ENCODE measurements around the gene FMO1. TPM values are rescaled to one million over a fixed set of nuclear protein-coding genes. Genes with fewer than 3 reads are reported as not detected.

The FMO1 gene
- total RNA-seq, 1 donor from 2014 or later = 3.6 TPM

- peak overlapping the region; percentile 85 for H3K4me3 Mint-ChIP-seq (ENCODE audit: unreplicated experiment)
- H3K36me3 Mint-ChIP-seq (ENCODE audit: unreplicated experiment) = no peaks in the 10 kb centered on the region
- TF ChIP-seq CTCF (IDR thresholded peaks at IDR 0.05) = peak; percentile 77
- peaks cover 38% of the 10 kb centered on the region for H3K27me3 Mint-ChIP-seq (ENCODE audit: unreplicated experiment)
- no peaks in the 10 kb centered on the region for H3K9me3 Mint-ChIP-seq (ENCODE audit: unreplicated experiment)
- H3K4me1 Mint-ChIP-seq (ENCODE audit: unreplicated experiment) = peaks cover 23% of the 10 kb centered on the region
- no peak for DNase-seq (ENCODE audit: extremely low spot score, unreplicated experiment)
- peak overlapping the region; percentile 50 for H3K27ac Mint-ChIP-seq (ENCODE audit: unreplicated experiment)
Measured at GRCh38 chr1:171251042-171251951, 3.0 kb downstream of the FMO1 start.

- Mint-ChIP-seq H3K9me3 (ENCODE audit: unreplicated experiment) (no peaks in the 10 kb centered on the region), H3K4me3 (ENCODE audit: unreplicated experiment) (peak overlapping the region; percentile 85), H3K4me1 (ENCODE audit: unreplicated experiment) (peaks cover 23% of the 10 kb centered on the region), H3K27ac (ENCODE audit: unreplicated experiment) (no peak overlapping the region), H3K36me3 (ENCODE audit: unreplicated experiment) (no peaks in the 10 kb centered on the region), H3K27me3 (ENCODE audit: unreplicated experiment) (peaks cover 35% of the 10 kb centered on the region)
- TF ChIP-seq CTCF (IDR thresholded peaks at IDR 0.05) = no peak
- no peak for DNase-seq (ENCODE audit: extremely low spot score, unreplicated experiment)
Measured at GRCh38 chr1:171251952-171252300, 3.6 kb downstream of the FMO1 start.

- no peak for TF ChIP-seq CTCF (IDR thresholded peaks at IDR 0.05)
- Mint-ChIP-seq H3K4me1 (ENCODE audit: unreplicated experiment) (peaks cover 23% of the 10 kb centered on the region), H3K27me3 (ENCODE audit: unreplicated experiment) (peaks cover 30% of the 10 kb centered on the region), H3K27ac (ENCODE audit: unreplicated experiment) (peak overlapping the region; percentile 41), H3K9me3 (ENCODE audit: unreplicated experiment) (no peaks in the 10 kb centered on the region), H3K4me3 (ENCODE audit: unreplicated experiment) (peak overlapping the region; percentile 26), H3K36me3 (ENCODE audit: unreplicated experiment) (no peaks in the 10 kb centered on the region)
- no peak for DNase-seq (ENCODE audit: extremely low spot score, unreplicated experiment)
Measured at GRCh38 chr1:171252482-171252881, 4.2 kb downstream of the FMO1 start.

- Mint-ChIP-seq H3K4me3 (ENCODE audit: unreplicated experiment) (no peak overlapping the region), H3K27me3 (ENCODE audit: unreplicated experiment) (peaks cover 14% of the 10 kb centered on the region), H3K4me1 (ENCODE audit: unreplicated experiment) (peaks cover 19% of the 10 kb centered on the region), H3K9me3 (ENCODE audit: unreplicated experiment) (no peaks in the 10 kb centered on the region), H3K27ac (ENCODE audit: unreplicated experiment) (no peak overlapping the region), H3K36me3 (ENCODE audit: unreplicated experiment) (no peaks in the 10 kb centered on the region)
- TF ChIP-seq CTCF (IDR thresholded peaks at IDR 0.05) = no peak
- DNase-seq (ENCODE audit: extremely low spot score, unreplicated experiment) = no peak
Measured at GRCh38 chr1:171254859-171255258, 6.6 kb downstream of the FMO1 start.

GRCh38 chr1:171256940-171257606 lies 8.8 kb downstream of the FMO1 start:
- no peak for TF ChIP-seq CTCF (IDR thresholded peaks at IDR 0.05)
- peaks cover 14% of the 10 kb centered on the region for H3K27me3 Mint-ChIP-seq (ENCODE audit: unreplicated experiment)
- no peaks in the 10 kb centered on the region for H3K9me3 Mint-ChIP-seq (ENCODE audit: unreplicated experiment)
- peaks cover 7% of the 10 kb centered on the region for H3K4me1 Mint-ChIP-seq (ENCODE audit: unreplicated experiment)
- H3K36me3 Mint-ChIP-seq (ENCODE audit: unreplicated experiment) = no peaks in the 10 kb centered on the region
- H3K4me3 Mint-ChIP-seq (ENCODE audit: unreplicated experiment) = no peak overlapping the region
- DNase-seq (ENCODE audit: extremely low spot score, unreplicated experiment) = no peak
- H3K27ac Mint-ChIP-seq (ENCODE audit: unreplicated experiment) = no peak overlapping the region

Data from osteocyte (in vitro differentiated cells).